GM18868 (cell line): ENCODE measurements around the gene STON1.
"Not testable (repeated sequence)": the region's sequence is repeated elsewhere in the genome, so short reads cannot be mapped to it uniquely, and the experiment has no call there.

Source experiments
- ATAC-seq: cut with Tn5 transposase; IDR thresholded peaks from one replicate; pipeline ENCODE4 v1.9.1; 2021; ENCODE audit warnings: mild to moderate bottlenecking, moderate library complexity; ENCODE audit not compliant: unreplicated experiment

STON1 gene

DNA sequence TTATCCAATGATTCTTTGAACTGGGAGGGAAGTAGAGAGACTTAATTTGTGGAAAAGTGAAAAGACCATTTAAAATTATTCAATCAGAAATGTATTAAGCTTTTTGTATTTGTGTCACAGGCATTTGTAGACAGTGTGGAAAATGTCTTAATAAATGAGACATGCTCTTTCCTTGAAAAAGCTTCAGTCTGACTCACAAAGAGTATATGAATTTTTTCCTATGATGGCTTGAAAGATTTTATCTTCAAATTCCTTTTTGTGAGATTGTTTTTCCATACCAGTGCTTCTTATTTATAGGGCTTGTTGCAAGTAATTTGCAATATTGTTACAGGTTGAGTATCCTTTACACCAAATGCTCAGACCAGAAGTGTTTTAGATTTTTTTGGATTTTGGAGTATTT is 39.5 kb downstream of the STON1 start:
- ATAC-seq, result no peak

DNA sequence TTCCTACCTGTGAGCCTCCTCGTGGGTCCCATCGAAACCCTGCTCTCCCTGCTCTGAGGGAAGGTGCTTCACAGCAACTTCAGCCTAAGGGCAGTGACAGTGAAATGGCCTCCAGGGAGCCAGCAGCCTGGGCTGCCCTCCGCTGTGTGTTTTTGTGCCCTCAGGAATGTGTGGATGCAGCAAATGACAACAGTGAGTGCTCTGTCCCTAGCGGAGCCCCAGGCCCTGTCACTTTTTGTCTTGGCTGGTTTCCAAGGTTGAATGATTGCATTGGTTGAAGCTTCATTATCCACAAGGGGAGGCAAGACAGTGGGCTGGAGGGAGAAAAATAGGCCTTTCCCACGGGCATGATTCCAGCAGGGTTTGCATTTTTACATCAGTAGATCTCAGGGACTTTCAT is 42.9 kb downstream of the STON1 start:
- ATAC-seq, result no peak

DNA sequence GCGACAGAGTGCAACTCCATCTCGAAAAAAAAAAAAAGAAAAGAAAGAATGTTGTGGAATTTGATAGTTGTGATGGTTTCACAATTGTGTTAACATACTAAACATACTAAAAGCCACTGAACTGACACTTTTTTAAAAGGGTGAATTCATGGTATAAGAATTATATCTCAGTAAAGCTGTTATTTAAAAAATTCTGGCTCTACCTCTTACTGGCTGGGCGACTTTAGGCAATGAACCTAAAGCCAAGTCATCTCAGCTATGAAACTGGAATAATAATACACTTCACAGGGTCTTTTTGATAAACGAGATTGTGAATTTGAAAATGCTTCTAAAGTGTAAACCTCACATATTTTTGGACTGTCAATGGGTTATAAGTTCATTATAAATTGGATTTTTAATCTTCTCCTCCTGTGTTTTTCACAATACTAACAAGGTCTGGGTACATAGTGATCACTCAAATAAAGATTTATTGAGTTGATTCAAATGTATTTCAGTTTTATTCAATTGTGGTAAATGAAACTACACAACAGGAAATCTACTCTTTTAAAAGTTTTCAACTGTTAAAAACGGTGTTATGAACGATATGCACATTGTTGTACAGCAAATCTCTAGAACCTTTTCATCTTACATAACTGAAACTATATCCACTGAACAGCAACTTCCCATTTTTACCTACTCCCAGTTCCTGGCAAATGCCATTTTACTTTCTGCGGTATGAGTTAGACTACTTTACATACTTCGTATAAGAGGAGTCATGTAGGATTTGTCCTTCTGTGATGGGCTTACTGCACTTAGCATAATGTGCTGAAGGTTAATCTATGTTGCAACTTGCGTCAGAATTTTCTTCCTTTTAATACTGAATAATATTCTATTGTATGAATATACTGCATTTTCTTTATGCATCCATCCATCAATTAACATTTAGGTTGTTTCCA is 44.7 kb downstream of the STON1 start:
- ATAC-seq, result no peak

DNA sequence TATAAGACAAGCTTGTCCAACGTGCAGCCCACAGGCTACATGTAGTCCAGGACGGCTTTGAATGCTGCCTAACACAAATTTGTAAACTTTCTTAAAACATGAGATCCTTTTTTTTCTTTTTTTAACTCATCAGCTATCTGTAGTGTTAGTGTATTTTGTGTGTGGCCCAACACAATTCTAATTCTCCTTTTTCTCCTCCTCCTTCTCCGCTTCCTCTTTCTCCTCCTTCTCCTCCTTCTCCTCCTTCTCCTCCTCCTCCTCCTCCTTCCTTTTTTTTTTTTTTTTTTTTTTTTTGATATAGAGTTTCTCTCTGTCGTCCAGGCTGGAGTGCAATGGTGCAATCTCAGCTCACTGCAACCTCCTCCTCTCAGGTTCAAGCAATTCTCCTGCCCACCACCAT is 48.4 kb downstream of the STON1 start:
- ATAC-seq, result no peak

DNA sequence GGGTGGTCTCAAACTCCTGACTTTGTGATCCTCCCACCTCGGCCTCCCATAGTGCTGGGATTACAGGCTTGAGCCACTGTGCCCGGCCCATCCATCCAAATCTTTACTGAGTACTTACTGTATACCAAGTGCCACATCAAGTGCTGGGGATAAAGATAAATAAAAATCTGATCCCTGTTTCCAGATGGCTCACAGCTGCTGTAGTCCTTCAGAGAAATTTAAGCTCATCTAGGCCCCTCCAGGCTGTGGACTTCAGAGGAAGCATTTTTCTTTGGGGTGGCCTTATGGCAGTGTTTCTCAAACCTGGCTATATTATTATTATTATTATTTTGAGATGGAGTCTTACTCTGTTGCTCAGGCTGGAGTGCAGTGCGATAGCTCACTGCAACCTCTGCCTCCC is 54.0 kb downstream of the STON1 start:
- ATAC-seq, result no peak

DNA sequence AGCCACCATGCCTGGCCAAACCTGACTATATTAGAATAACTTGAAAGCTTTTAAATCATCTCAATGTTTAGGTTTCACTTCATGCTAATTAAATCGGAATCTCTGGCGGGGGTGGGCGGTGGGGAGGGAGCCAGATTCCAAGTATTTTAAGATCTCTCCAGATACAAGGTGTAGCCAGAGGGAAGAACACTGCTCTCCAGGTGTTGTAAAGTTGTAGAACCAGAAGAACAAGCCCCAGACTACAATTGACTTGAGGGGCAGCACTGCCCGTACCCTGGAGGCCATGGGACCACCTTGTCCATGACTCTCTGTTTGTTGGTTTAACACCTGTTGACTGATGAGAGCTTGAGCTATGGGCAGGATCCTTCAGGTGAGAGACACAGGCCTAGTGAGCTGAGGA is 54.6 kb downstream of the STON1 start:
- ATAC-seq, result no peak

DNA sequence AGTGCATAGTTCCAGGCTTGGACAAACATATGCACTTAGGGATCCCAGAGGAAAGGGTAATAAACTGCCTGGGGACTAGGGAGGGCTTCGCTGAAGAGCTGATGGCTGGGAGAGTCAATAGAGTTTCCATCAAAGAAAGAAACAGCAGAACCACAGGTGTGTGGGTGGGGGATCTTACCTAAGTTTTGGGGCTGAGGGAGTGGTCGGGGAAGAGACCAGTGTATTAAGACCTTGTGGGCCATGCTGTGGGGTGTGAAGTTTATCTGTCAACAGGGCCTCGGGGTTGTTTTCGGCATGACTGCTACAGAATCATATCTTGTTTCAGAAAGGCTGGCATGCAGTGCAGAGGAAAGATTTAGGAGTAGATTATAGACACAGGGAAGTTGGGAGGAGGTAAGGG is 56.5 kb downstream of the STON1 start:
- ATAC-seq, result no peak

DNA sequence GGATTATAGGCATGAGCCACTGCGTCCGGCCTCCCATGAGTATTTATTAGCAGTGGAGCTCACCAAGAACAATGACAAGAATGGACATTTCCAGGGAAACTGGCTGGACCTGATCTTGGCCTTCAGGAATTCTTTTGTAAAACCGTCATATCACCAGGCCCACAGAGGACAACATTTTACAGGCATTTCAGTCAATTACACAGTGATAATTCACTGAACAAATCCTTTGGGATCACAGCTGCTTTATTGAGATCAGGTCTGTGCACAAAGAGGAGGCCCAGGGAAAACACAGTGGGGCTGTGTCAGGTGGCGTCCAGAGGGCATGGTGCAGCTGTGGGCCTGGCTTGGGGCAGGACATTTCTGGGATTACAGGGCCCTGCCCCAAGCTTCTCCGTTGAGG is 57.6 kb downstream of the STON1 start:
- no peak for ATAC-seq

DNA sequence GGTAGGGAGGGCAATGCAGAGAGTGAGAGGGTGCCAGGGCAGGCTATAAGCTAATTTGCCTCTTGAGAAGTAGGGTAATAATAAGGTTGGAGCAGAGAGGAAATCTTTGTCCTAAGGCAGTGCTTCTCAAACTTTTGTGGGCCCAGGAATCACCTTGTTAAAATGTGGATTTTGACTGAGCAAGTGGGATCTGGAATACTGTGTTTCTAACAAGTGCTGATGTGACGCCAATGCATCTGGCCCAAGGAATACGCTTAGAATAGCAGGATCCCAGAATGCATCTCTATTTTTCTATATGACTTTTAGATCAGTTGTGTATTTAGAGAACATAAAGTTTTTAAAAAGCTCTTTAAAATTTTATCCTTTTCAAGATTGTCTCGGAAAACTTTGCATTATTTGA is 58.0 kb downstream of the STON1 start:
- ATAC-seq, result no peak

DNA sequence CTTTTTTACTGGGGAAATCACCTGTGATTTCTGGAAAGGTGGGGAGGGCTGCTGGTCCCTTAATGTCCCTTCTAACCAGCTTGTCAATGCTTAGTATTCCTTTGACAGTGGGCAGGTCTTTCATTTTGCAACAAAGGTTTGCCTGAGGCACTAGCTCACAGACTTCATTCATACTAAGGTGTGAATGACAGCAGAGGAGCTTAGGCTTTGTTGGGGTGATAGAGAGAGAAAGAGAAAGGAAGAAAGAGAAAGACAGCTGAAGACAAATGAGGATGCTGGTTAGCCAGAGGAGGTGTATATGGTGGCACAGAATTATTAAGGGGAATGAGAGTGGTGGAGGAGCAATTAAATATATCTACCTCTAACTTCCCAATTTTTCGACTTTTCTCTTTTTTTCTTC is 58.8 kb downstream of the STON1 start:
- ATAC-seq, result no peak

DNA sequence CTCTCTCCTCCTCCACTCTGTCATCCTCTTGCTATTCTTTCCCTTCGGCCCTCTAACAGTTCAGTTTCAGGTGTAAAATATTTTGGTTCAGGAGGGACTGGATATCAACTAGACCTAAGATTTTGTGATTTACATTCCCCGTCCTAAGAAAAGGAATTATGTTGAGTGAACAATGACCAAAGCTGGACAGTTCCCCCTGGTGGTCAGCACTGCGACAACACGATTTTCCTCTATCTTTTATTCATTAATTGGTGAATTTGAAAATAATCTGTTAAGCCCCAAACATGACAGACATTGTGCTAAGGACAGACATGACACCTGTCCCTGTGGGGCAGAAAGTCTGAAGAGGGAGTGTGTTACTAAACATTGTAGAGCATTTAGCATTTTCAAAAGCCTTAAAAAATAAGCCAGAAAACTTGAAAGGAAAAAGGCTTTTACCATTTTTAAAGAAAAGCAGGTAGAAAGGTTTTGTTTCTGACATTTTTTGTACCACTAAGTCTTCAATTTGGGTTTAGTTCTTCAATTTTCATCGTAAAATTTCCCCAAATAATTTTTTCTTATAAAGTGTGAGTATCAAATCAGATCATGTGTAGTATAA is 59.3 kb downstream of the STON1 start:
- ATAC-seq, result no peak

DNA sequence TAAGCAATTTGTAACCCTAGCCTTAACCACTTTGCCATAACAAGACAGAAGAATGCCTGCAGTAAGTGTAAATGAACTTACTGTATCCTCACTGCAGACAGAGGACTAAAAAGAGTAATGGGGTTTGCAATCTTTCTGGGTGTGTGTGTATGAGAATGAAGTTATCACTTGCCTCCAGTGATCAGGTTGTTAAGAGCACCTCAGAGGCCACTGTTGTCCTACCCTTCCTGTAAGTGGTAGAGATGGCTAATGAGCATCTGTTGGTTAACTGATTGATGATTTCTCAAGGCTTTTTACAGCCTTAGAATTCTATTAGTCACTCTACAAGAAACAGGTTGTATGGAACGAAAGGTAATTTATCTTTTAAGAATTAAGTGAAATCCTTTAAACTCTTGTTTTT is 60.1 kb downstream of the STON1 start:
- ATAC-seq, result no peak

DNA sequence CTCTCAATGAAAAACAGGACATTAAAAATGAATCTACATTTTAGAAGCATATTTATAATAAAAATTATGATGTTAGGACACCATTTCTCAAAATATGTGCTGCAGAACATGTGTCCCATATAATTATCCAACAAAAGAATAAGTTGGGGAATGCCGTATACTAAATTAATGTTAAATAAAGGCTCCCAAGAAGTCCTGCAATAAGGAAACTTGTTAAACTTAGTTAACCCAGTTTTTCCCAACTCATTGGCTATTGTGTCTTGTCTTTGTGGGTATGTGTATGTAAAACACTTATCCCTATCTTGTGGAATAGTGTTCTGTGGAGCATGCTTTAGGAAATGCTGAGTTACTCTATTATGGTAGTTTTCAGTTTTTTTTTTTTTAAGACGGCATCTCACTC is 62.1 kb downstream of the STON1 start:
- ATAC-seq, result no peak

DNA sequence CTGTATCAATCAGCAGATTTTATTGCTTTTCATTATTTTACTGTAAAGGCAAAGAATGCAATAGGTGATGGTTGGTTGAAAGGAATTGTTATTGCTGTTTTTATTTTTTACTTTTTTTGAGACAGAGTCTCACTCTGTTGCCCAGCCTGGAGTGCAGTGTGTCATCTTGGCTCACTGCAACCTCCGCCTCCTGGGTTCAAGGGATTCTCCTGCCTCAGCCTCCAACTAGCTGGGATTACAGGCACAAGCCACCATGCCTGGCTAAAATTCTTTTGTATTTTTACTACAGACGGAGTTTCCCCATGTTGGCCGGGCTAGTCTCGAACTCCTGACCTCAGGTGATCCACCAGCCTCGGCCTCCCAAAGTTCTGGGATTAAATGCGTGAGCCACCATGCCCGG is 66.8 kb downstream of the STON1 start:
- not testable (repeated sequence) for ATAC-seq

DNA sequence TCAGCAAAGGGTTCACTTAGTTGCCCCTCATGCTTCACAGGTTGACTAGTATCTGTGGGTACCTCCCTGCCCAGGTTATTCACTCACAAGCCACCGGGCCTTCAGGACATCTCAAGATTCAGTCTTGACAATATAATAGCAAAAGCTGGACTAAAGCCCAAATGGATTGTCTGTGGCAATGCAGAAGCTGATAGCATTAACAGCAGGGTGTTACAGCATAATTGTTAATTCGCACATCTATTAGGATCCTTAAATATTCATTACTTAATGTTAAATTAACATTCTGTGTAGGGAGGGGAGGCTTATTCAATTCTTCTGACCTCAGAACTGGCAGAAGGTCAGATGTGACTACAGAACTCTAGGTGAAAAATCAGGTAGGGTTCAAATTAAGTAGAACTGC is 67.5 kb downstream of the STON1 start:
- no peak for ATAC-seq

DNA sequence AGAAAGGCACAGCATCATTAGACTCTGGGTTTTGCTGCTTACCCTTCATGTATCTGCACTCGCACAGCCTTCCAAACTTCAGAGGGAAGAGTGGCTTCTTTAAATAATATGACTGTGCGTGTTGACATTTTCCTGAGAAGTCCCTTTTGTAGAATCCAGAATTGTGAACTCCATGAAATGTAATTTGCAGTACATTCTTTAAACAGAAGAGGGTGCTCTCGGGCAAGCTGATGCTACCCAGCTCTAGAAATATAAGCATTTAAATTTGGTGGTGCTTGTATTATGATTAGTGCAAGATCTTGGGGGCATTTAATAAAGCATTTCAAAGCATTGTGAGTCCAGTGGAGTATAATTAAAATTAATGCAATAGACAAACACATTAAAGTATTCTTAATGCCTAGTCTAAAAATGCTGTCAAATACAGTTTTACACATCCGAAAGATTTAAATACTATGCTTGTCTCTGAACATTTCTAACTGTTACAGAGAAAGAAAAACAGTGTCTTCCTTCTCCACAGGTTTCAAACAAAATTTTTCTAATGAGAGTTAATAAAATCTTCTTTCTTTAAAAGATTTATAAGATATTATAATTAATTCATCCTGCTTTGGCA is 70.4 kb downstream of the STON1 start:
- peak; percentile 50 for ATAC-seq

DNA sequence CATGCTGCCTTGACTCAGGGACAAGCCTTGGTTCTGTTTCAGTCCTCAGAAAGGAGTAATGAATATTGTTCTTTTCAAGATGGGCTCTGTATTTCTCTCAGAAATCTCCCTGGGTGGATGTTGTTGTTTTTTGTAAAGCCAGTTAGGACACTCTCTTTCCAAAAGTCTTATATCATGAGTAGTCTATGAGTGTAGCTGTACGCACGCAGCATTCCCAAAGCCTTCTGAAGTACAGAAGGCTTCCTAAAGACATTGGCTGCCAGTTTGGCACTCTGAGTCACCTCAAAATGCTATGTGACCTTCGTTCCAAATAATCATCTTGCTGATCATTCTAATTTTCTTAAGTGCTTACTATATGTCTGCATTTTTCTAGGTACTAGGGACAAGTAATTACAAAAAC is 71.0 kb downstream of the STON1 start:
- no peak for ATAC-seq

DNA sequence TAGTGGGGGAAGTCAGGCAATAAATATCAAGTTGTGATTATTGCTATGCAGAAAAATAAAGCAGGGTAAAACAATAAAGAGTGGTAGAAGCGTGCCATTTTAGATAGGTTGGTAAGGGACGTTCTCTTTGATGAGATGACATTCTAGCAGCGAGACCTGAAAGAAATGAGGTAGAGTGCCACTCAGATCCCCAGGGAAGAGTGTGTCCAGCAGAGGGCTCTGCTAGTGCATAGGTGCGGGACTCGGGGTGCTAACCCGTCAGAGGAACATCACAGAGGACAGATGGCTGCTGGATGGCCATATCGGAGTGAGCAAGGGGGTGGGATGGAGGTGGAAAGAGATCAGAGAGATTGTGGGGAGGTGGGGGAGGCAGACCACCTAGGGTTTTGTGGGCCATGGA is 71.4 kb downstream of the STON1 start:
- peak; percentile 65 for ATAC-seq

DNA sequence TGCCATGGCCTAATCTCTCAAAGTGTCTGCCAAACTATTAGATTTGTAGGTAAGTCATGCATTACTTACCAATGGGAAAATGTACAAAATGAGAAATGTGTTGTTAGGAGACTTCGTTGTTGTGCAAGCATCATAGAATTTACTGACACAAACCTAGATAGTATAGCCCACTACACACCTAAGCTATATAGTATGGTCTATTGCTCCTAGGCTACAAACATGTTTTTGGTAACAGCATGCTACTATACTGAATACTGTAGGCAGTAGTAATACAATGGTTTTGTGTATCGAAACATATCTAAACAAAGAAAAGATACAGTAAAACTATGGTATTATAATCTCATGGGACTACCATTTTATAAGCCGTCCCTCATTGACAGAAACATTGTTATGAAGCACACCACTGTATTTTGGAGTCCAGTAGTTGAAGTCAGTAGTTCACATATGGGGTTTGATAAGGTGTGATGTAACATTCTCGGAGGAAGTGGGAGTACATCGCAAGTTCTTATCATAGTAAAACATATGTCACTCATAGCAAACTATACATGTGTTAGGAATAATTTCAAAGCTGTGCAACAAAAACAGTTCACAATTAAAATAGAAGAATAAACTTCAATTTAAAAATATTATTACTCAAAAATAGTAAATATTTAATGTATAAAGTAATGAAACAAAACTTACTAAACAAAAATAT is 75.7 kb downstream of the STON1 start:
- no peak for ATAC-seq

DNA sequence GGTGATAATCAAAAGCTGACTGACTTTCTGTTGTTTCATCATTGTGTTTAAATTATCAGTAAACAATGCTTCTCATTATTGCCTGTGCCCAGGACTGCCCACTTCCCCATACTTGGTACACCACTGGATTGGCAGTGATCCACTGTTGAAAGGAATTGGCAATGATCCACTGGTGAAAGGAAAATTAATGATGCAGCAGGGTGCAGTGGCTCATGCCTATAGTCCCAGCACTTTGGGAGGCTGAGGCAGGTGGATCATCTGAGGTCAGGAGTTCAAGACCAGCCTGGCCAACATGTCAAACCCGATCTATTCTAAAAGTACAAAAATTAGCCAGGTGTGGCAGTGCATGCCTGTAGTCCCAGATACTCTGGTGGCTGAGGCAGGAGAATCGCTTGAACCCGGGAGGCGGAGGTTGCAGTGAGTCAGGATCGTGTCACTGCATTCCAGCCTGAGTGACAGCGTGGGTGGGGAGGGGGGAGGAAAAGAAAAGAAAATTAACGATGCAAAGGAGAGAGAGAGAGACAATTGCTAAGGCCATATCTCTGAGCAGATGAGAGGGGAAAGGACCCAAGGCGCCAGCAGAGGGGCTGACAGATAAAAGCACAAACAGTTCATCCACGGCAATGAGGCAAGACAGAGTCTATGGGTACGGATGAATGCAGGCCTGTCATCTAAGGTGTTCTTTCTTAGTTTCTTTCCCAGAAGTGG is 77.5 kb downstream of the STON1 start:
- ATAC-seq, result no peak

DNA sequence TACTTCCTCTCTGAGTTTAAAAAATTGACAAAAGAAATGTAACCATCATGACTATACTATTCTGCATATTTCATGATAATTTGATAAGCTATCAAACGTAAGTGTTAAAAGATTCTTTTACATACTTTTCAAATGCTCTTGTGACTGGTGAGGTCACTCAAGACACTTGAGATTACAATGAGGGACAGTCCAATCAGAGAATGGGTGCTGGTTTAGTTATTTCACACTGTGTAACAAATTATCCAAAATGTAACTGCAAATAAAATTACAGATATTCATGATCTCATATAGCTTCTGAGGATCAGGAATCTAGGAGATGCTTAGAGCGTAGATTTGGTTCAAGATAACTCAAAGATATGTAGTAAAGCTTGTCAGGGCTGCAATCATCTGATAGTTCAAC is 83.3 kb downstream of the STON1 start:
- ATAC-seq, result no peak
